Measurements from ENCODE around the gene PTPRN2. TPM values are rescaled to one million over a fixed set of nuclear protein-coding genes. Genes with fewer than 3 reads are reported as not detected.
"Not testable (repeated sequence)": the region's sequence is repeated elsewhere in the genome, so short reads cannot be mapped to it uniquely, and the experiment has no call there.

Gene PTPRN2
- total and polyA plus RNA-seq, 4 experiments from 2014 or later = 1.7 to 2.6 (median 1.9) TPM

DNA sequence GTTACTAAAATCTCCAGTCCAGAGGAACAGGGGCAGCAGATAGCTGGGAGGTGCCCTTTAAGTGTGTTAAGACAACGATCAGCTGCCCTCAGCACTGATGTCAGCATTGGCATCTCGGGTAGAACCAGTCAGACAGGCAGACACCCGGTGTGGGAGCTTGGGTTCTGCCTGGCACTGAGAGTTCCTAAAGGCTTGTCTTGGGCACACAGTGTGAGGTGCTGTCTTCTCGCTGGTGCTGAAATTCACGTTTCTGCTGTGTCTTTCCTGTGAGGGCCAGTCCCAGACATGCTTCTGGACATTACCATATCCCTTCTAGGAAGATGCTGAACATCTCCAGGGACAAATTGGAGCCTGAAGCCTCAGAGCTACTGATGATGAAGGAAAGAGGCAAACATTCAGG is 1094.6 kb downstream of the PTPRN2 start:
- Mint-ChIP-seq H3K36me3 (peaks cover 2 to 4% of the 10 kb centered on the region in 2 donors), H3K27ac (peak overlapping the region in 3 of 7 donors; percentile 23 to 43 (median 36)), H3K27me3 (peaks cover 0 to 1% of the 10 kb centered on the region in 2 donors), H3K4me1 (peaks cover 29 to 53% (median 35%) of the 10 kb centered on the region in 4 donors), H3K9me3 (peaks cover 0 to 14% (median 8%) of the 10 kb centered on the region in 8 donors), H3K4me3 (no peak overlapping the region)
- Histone ChIP-seq H3K27me3 (ENCODE audit: insufficient read depth, low read length) (no peaks in the 10 kb centered on the region), H3K4me1 (ENCODE audit: insufficient read depth, low read length) (peaks cover 36% of the 10 kb centered on the region), H3K36me3 (ENCODE audit: insufficient read depth, low read length) (no peaks in the 10 kb centered on the region), H3K9me3 (ENCODE audit: control insufficient read depth in 1 of 2, low read length in 2 of 2) (no peaks in the 10 kb centered on the region), H3K4me3 (ENCODE audit: low read length in 2 of 2) (no peak overlapping the region), H3K27ac (ENCODE audit: low read depth, low read length) (no peak overlapping the region)
- DNase-seq = no peak
- ChIA-PET CTCF (ENCODE audit: partially characterized antibody) (interaction anchor here (1.0 to 1.4 kb wide), 3 partner anchors 10 to 16 kb away, joined by 3 to 4 read pairs (median 3); no protein-coding TSS in a partner anchor), POLR2A (ENCODE audit: partially characterized antibody) (interaction anchor here (0.7 to 5.0 kb wide), 3 partner anchors 9 to 21 kb away, joined by 4 to 57 read pairs (median 24); no protein-coding TSS in a partner anchor)
- intact Hi-C loops (cut with micrococcal nuclease) = no loop called here

- Mint-ChIP-seq H3K9me3 (peaks cover 0 to 14% (median 8%) of the 10 kb centered on the region in 8 donors), H3K27ac (peak overlapping the region; percentile 55 to 93 (median 87)), H3K27me3 (peaks cover 0 to 2% of the 10 kb centered on the region in 2 donors), H3K4me3 (peak overlapping the region in 7 of 8 donors; percentile 4 to 73 (median 66)), H3K4me1 (peaks cover 26 to 50% (median 37%) of the 10 kb centered on the region in 4 donors), H3K36me3 (peaks cover 2 to 4% of the 10 kb centered on the region in 2 donors)
- H3K27ac ChIP-seq (ENCODE audit: low read depth, low read length) = peak overlapping the region; percentile 6
- H3K4me3 ChIP-seq (ENCODE audit: low read length in 2 of 2) = no peak overlapping the region
- H3K4me1 ChIP-seq (ENCODE audit: insufficient read depth, low read length) = peaks cover 37% of the 10 kb centered on the region
- H3K36me3 ChIP-seq (ENCODE audit: insufficient read depth, low read length) = no peaks in the 10 kb centered on the region
- no peaks in the 10 kb centered on the region for H3K9me3 ChIP-seq (ENCODE audit: control insufficient read depth in 1 of 2, low read length in 2 of 2)
- ChIA-PET CTCF (ENCODE audit: partially characterized antibody) (interaction anchor here (0.7 to 1.5 kb wide), 6 partner anchors 12 to 136 kb away, joined by 3 to 6 read pairs (median 6); no protein-coding TSS in a partner anchor), POLR2A (ENCODE audit: partially characterized antibody) (interaction anchor here (0.8 to 5.0 kb wide), 9 partner anchors 8 to 86 kb away, joined by 3 to 57 read pairs (median 5); no protein-coding TSS in a partner anchor)
- no peaks in the 10 kb centered on the region for H3K27me3 ChIP-seq (ENCODE audit: insufficient read depth, low read length)
- intact Hi-C loops (cut with micrococcal nuclease) = loop anchor here (1.0 to 2.0 kb wide), 3 partner anchors 13 to 58 kb away; no protein-coding TSS in a partner anchor
- peak; percentile 79 to 86 (median 81) for DNase-seq
Observed at GRCh38 chr7:157490465-157490912, 1097.1 kb downstream of the PTPRN2 start.

DNA sequence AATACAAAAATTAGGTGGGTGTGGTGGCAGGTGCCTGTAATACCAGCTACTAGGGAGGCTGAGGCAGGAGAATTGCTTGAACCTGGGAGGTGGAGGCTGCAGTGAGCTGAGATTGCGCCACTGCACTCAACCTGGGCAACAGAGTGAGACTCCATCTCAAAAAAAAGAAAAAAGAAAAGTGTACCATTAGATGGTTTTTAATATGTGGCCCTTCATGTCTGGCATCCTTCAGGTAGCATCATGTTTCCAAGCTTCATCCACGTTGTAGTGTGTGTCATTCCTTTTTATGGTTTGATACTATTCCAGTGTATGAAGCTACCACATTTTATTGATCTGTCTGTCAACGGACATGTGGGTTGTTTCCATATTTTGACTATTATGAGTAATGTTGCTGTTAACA is 1097.8 kb downstream of the PTPRN2 start:
- intact Hi-C loops (cut with micrococcal nuclease) = loop anchor here (1.0 to 2.0 kb wide), 3 partner anchors 13 to 57 kb away; no protein-coding TSS in a partner anchor
- ChIA-PET POLR2A (ENCODE audit: partially characterized antibody) (interaction anchor here (0.6 to 5.0 kb wide), 9 partner anchors 9 to 220 kb away, joined by 3 to 57 read pairs (median 3); no protein-coding TSS in a partner anchor), CTCF (ENCODE audit: partially characterized antibody) (interaction anchor here (0.7 to 1.5 kb wide), 7 partner anchors 12 to 371 kb away, joined by 3 to 6 read pairs (median 5); no protein-coding TSS in a partner anchor)
- not testable (repeated sequence) for H3K27me3 ChIP-seq (ENCODE audit: insufficient read depth, low read length); H3K27ac ChIP-seq (ENCODE audit: low read depth, low read length); H3K27me3 Mint-ChIP-seq; H3K36me3 Mint-ChIP-seq; H3K4me3 ChIP-seq (ENCODE audit: low read length in 2 of 2); DNase-seq; H3K9me3 ChIP-seq (ENCODE audit: control insufficient read depth in 1 of 2, low read length in 2 of 2); H3K36me3 ChIP-seq (ENCODE audit: insufficient read depth, low read length)
- Mint-ChIP-seq H3K4me1 (peaks cover 31 to 56% (median 40%) of the 10 kb centered on the region in 4 donors), H3K4me3 (peak overlapping the region in 1 of 8 donors; percentile 45), H3K27ac (peak overlapping the region in 4 of 7 donors; percentile 55 to 87 (median 69)), H3K9me3 (peaks cover 0 to 14% (median 8%) of the 10 kb centered on the region in 8 donors)
- H3K4me1 ChIP-seq (ENCODE audit: insufficient read depth, low read length) = peaks cover 37% of the 10 kb centered on the region

Small RNAs within 50 kb of the gene (microRNA-seq; reads per million reads assigned to microRNA genes)
- gene MIR153-2 (ENCODE audit: borderline microRNAs expressed, borderline number of aligned reads, borderline replicate concordance) = 1.2 reads per million
- gene MIR5707 (ENCODE audit: borderline microRNAs expressed, borderline number of aligned reads, borderline replicate concordance) = not detected
- gene MIR595 (ENCODE audit: borderline microRNAs expressed, borderline number of aligned reads, borderline replicate concordance) = not detected

Other genes starting within 250 kb of the PTPRN2 start
- 10 to 100 TPM; 15.0 to 17.9 TPM for gene NCAPG2, start 117.0 kb upstream of the PTPRN2 start, total RNA-seq
- gene NCAPG2, start 117.0 kb upstream of the PTPRN2 start, polyA plus RNA-seq = 10 to 100 TPM in 1 of 2 donors, 1 to 10 TPM in 1; 7.2 to 12.9 TPM
- gene ESYT2, start 241.7 kb upstream of the PTPRN2 start, total RNA-seq = 100 to 1,000 TPM; 114 to 116 TPM
- 10 to 100 TPM; 52.3 to 99.4 TPM for gene ESYT2, start 241.7 kb upstream of the PTPRN2 start, polyA plus RNA-seq

Data from CD4-positive, alpha-beta memory T cell (primary cell).